DMS 273 treated with DMSO at 0.1 percent for 48 hours (cell line): ENCODE measurements around the gene SLC17A3.

Experiments
- DNase-seq: peaks from one replicate; lab custom pipeline; 2025; lab: John Stamatoyannopoulos, UW

The SLC17A3 gene

GRCh38 chr6:25835442-25836283, 38.4 kb downstream of the SLC17A3 start:
- no peak for DNase-seq

GRCh38 chr6:25834950-25835349, 39.1 kb downstream of the SLC17A3 start:
- DNase-seq, result no peak

DNA sequence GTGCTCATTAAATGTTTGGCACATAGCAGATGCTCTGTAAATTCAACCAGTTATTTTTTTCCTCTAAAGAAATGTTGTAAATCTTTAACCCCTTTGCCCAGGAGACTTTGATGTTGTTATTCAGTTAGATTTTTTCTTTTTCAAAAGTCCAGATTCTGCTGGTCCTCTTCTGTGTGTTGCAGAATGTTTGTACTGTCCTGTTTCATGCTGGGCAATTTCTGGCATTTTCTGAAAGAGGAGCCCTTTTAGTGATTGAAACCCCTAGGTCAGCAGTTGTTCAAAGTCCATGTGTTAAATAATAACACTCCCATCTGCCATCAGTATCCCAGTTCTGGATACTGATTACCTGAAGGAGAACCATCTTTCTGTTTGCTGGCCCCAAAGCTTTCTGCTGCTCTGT, 40.9 kb downstream of the SLC17A3 start:
- no peak for DNase-seq

- no peak for DNase-seq
These were observed 41.4 kb downstream of the SLC17A3 start for GRCh38 chr6:25832670-25833069.

- no peak for DNase-seq
These were observed 41.8 kb downstream of the SLC17A3 start for GRCh38 chr6:25832307-25832662.

- DNase-seq, result no peak
These were observed 42.3 kb downstream of the SLC17A3 start, which contains the start of gene SLC17A1 for GRCh38 chr6:25831532-25832306. Gene SLC17A1, minus strand, starts transcription at chr6:25832052. Its CDS starts 1,495 bp downstream, at chr6:25830557.

- DNase-seq, result no peak
These were observed 43.6 kb downstream of the SLC17A3 start for GRCh38 chr6:25830458-25830857.

GRCh38 chr6:25829375-25829774, 44.7 kb downstream of the SLC17A3 start:
- DNase-seq, result no peak

GRCh38 chr6:25821341-25821740, 52.7 kb downstream of the SLC17A3 start:
- DNase-seq, result no peak

- DNase-seq, result no peak
These were observed 57.8 kb downstream of the SLC17A3 start for GRCh38 chr6:25816252-25816651.

DNA sequence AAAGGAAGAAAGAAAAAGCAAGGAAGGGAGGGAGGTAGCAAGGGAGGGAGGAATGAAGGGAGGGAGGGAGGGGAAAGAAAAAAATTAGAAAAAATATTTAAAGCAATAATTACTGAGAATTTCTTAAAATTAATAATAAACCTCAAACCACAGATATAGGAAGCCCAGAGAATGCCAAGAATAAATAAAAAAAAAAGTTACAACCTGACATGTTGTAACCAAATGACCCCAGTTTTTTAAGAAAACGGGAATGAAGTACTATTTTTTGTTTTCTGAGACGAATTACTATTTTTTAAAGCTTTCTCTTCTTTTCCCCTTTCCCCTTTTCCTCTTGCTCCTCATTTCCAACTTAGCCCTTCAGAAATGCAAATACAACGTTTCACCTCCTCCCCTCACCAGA, 58.8 kb downstream of the SLC17A3 start:
- no peak for DNase-seq

DNA sequence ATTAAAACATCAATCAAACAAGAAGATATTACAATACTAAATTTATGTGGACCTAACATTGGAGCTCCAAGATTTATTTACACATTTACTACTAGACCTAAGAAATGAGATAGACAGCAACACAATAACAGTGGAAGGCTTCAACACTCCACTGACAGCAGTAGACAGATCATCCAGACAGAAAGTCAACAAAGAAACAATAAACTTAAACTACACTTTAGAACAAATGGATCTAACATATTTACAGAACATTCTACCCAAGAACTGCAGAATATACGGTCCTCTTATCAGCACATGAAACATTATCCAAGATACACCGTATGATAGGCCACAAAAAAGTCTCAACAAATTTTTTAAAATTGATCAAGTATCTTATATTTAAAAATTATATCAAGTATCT, 69.2 kb downstream of the SLC17A3 start:
- DNase-seq, result no peak

DNA sequence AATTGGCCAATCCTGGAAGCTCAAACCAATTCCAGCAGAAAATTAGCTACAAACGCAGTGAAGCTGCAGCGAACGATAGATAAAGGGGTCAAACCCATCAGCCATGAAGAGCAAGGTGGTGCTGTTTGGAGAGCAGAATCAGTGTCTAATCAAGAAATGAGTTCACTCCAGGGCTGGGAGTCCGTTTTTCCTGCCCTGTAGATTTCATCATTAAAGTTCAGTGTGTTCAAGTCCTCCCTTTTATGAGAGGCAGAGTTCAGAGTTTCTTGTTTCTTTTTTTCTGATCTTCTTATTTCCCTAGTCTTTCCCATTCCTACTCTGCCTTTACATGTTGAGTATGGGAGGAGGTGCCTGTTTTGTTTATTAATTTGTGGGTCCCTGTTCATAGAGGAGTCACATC, 72.6 kb downstream of the SLC17A3 start:
- no peak for DNase-seq
